ENCODE data around the gene UBE2E2. TPM values are rescaled to one million over a fixed set of nuclear protein-coding genes. Genes with fewer than 3 reads are reported as not detected.

The UBE2E2 gene
- polyA plus RNA-seq, 1 donor (not counting 4 experiments of a cell fraction or from before 2014, with no cell fraction given): 63.2 TPM

GRCh38 chr3:23330568-23330967 is 127.4 kb downstream of the UBE2E2 start:
- Histone ChIP-seq H3K27me3 (ENCODE audit: control insufficient read depth, extremely low read depth, insufficient read depth, low read length) (no peaks in the 10 kb centered on the region), H3K4me3 (ENCODE audit: control insufficient read depth in 2 of 3, extremely low read depth in 1 of 3, insufficient read depth in 2 of 3, low read depth in 1 of 3, low read length in 3 of 3) (no peak overlapping the region), H3K9ac (ENCODE audit: control insufficient read depth, extremely low read depth, insufficient read depth, low read length) (no peak overlapping the region), H3K9me3 (ENCODE audit: control insufficient read depth, low read depth, low read length) (no peaks in the 10 kb centered on the region), H3K79me2 (ENCODE audit: control insufficient read depth, insufficient read depth, low read length) (peaks cover 9% of the 10 kb centered on the region), H3K27ac (ENCODE audit: control insufficient read depth, insufficient read depth, low read length) (no peak overlapping the region), H4K20me1 (ENCODE audit: control insufficient read depth, extremely low read depth, insufficient read depth, low read length) (no peaks in the 10 kb centered on the region), H2AFZ (ENCODE audit: control insufficient read depth, low read length) (no peak overlapping the region), H3K4me1 (ENCODE audit: control insufficient read depth, extremely low read depth, insufficient read depth, low read length) (peaks cover 18% of the 10 kb centered on the region), H3K4me2 (ENCODE audit: control insufficient read depth, extremely low read depth, insufficient read depth, low read depth, low read length) (no peak overlapping the region), H3K36me3 (ENCODE audit: control insufficient read depth in 2 of 2, extremely low read depth in 1 of 2, insufficient read depth in 2 of 2, low read length in 2 of 2) (no peaks in the 10 kb centered on the region), H3K9me1 (ENCODE audit: control insufficient read depth, extremely low read depth, insufficient read depth, low read length) (no peaks in the 10 kb centered on the region)
- dilution Hi-C loops (cut with MboI; ENCODE audit: extremely low pct_ligation_motif_present, low sequenced_read_pairs): no loop called here
- no peak for TF ChIP-seq EZH2 (IDR thresholded peaks at IDR 0.05; ENCODE audit: low read length)
- TF ChIP-seq, protein P1, sequence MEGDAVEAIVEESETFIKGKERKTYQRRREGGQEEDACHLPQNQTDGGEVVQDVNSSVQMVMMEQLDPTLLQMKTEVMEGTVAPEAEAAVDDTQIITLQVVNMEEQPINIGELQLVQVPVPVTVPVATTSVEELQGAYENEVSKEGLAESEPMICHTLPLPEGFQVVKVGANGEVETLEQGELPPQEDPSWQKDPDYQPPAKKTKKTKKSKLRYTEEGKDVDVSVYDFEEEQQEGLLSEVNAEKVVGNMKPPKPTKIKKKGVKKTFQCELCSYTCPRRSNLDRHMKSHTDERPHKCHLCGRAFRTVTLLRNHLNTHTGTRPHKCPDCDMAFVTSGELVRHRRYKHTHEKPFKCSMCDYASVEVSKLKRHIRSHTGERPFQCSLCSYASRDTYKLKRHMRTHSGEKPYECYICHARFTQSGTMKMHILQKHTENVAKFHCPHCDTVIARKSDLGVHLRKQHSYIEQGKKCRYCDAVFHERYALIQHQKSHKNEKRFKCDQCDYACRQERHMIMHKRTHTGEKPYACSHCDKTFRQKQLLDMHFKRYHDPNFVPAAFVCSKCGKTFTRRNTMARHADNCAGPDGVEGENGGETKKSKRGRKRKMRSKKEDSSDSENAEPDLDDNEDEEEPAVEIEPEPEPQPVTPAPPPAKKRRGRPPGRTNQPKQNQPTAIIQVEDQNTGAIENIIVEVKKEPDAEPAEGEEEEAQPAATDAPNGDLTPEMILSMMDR (optimal IDR thresholded peaks at IDR 0.05 in 1 of 3, IDR thresholded peaks at IDR 0.05 in 1 of 3, conservative IDR thresholded peaks at IDR 0.05 in 1 of 3; ENCODE audit: extremely low read depth in 1 of 3, insufficient read depth in 2 of 3, low read length in 3 of 3): no peak
- FAIRE-seq (no peak), DNase-seq (ENCODE audit: low read depth, low spot score) (no peak)

GRCh38 chr3:23331141-23331935 is 128.2 kb downstream of the UBE2E2 start:
- H3K27me3 ChIP-seq (ENCODE audit: control insufficient read depth, extremely low read depth, insufficient read depth, low read length): no peaks in the 10 kb centered on the region
- H3K4me2 ChIP-seq (ENCODE audit: control insufficient read depth, extremely low read depth, insufficient read depth, low read depth, low read length): no peak overlapping the region
- H3K27ac ChIP-seq (ENCODE audit: control insufficient read depth, insufficient read depth, low read length): no peak overlapping the region
- dilution Hi-C loops (cut with MboI; ENCODE audit: extremely low pct_ligation_motif_present, low sequenced_read_pairs): no loop called here
- TF ChIP-seq, protein P1 (optimal IDR thresholded peaks at IDR 0.05 in 1 of 3, IDR thresholded peaks at IDR 0.05 in 1 of 3, conservative IDR thresholded peaks at IDR 0.05 in 1 of 3; ENCODE audit: extremely low read depth in 1 of 3, insufficient read depth in 2 of 3, low read length in 3 of 3): no peak
- no peak for TF ChIP-seq EZH2 (IDR thresholded peaks at IDR 0.05; ENCODE audit: low read length)
- H3K9ac ChIP-seq (ENCODE audit: control insufficient read depth, extremely low read depth, insufficient read depth, low read length): no peak overlapping the region
- H3K9me3 ChIP-seq (ENCODE audit: control insufficient read depth, low read depth, low read length): no peaks in the 10 kb centered on the region
- no peaks in the 10 kb centered on the region for H4K20me1 ChIP-seq (ENCODE audit: control insufficient read depth, extremely low read depth, insufficient read depth, low read length)
- H3K36me3 ChIP-seq (ENCODE audit: control insufficient read depth in 2 of 2, extremely low read depth in 1 of 2, insufficient read depth in 2 of 2, low read length in 2 of 2): no peaks in the 10 kb centered on the region
- H3K9me1 ChIP-seq (ENCODE audit: control insufficient read depth, extremely low read depth, insufficient read depth, low read length): no peaks in the 10 kb centered on the region
- FAIRE-seq (peak; percentile 60), DNase-seq (ENCODE audit: low read depth, low spot score) (no peak)
- H3K79me2 ChIP-seq (ENCODE audit: control insufficient read depth, insufficient read depth, low read length): peaks cover 9% of the 10 kb centered on the region
- H3K4me1 ChIP-seq (ENCODE audit: control insufficient read depth, extremely low read depth, insufficient read depth, low read length): peaks cover 10% of the 10 kb centered on the region
- no peak overlapping the region for H3K4me3 ChIP-seq (ENCODE audit: control insufficient read depth in 2 of 3, extremely low read depth in 1 of 3, insufficient read depth in 2 of 3, low read depth in 1 of 3, low read length in 3 of 3)
- no peak overlapping the region for H2AFZ ChIP-seq (ENCODE audit: control insufficient read depth, low read length)

All from keratinocyte (primary cell).